IMR-90 (cell line): ENCODE data around the gene TMEM139. TPM values are rescaled to one million over a fixed set of nuclear protein-coding genes. Genes with fewer than 3 reads are reported as not detected.
A peak's percentile ranks its signal among the peaks of the same experiment; 100 is the strongest.

ENCODE experiments used
- ATAC-seq: fragments of 200-7000 bp; cut with Tn5 transposase; 2 replicates; pipeline ENCODE4 v1.9.1; 2020; ENCODE audit warnings: low read depth, mild to moderate bottlenecking, moderate library complexity
- BruUV-seq: library from RNA; stranded (reverse); fragments of 400-500 nt; replicated peaks from 2 replicates; lab custom pipeline; 2021; lab: Mats Ljungman, UMichigan
- CTCF ChIA-PET: fragments of 300-600 bp; formaldehyde crosslinking; extraction: SDS; loops from one replicate; lab custom pipeline; 2021; ENCODE audit warnings: antibody characterized with exemption; lab: Yijun Ruan, JAX
- POLR2A ChIA-PET: fragments of 300-600 bp; sonication (Branson Sonifier 250); formaldehyde crosslinking; loops from one replicate; lab custom pipeline; 2022; ENCODE audit warnings: antibody characterized with exemption; ENCODE audit not compliant: unreplicated experiment; lab: Charles Lee
- DNase-seq: peaks from one replicate; pipeline ENCODE4 v3.0.0; 2013
- H2AFZ ChIP-seq: replicated peaks from 2 replicates; pipeline ENCODE3; 2013; ENCODE audit warnings: low read length, mild to moderate bottlenecking; ENCODE audit not compliant: poor library complexity
- H2AK5ac ChIP-seq: 2 replicates; pipeline ENCODE4 v1.6.1; 2013; ENCODE audit warnings: low read depth, low read length, inconsistent platforms
- H2AK9ac ChIP-seq: replicated peaks from 2 replicates; pipeline ENCODE3; 2013; ENCODE audit warnings: mild to moderate bottlenecking, low read depth, low read length, moderate library complexity; ENCODE audit not compliant: poor library complexity
- H2BK120ac ChIP-seq: 2 replicates; pipeline ENCODE4 v1.6.1; 2013; ENCODE audit warnings: low read depth, low read length, inconsistent platforms
- H2BK15ac ChIP-seq: 3 replicates; pipeline ENCODE4 v1.6.1; 2013; ENCODE audit warnings: low read depth, low read length, inconsistent platforms
- H2BK20ac ChIP-seq: 2 replicates; pipeline ENCODE4 v1.6.1; 2013; ENCODE audit warnings: low read depth, mild to moderate bottlenecking, inconsistent platforms, low read length, moderate library complexity
- H2BK5ac ChIP-seq: 2 replicates; pipeline ENCODE4 v1.6.1; 2013; ENCODE audit warnings: mild to moderate bottlenecking, low read depth, low read length, inconsistent platforms; ENCODE audit not compliant: poor library complexity, severe bottlenecking
- H3K14ac ChIP-seq: replicated peaks from 2 replicates; pipeline ENCODE4 v1.6.1; 2013; ENCODE audit warnings: low read depth, low read length, inconsistent platforms
- H3K18ac ChIP-seq: 2 replicates; pipeline ENCODE4 v1.6.1; 2013; ENCODE audit warnings: low read depth, low read length, control low read depth
- H3K23ac ChIP-seq: 2 replicates; pipeline ENCODE4 v1.6.1; 2013; ENCODE audit warnings: low read depth, low read length, inconsistent platforms
- H3K27ac ChIP-seq: 2 replicates; pipeline ENCODE4 v1.5.1; 2013; ENCODE audit warnings: mild to moderate bottlenecking, control low read depth, low read length; ENCODE audit not compliant: insufficient read depth
- H3K27me3 ChIP-seq: 2 replicates; pipeline ENCODE4 v1.6.1; 2013; ENCODE audit warnings: low read length; ENCODE audit not compliant: control insufficient read depth, insufficient read depth
- H3K36me3 ChIP-seq: 2 replicates; pipeline ENCODE4 v1.6.1; 2013; ENCODE audit warnings: low read length, mixed read lengths; ENCODE audit not compliant: control insufficient read depth, insufficient read depth
- H3K4ac ChIP-seq: 2 replicates; pipeline ENCODE4 v1.6.1; 2013; ENCODE audit warnings: low read depth, low read length, inconsistent platforms
- H3K4me1 ChIP-seq: 2 replicates; pipeline ENCODE4 v1.6.1; 2013; ENCODE audit warnings: low read length, mixed read lengths; ENCODE audit not compliant: control insufficient read depth, insufficient read depth
- H3K4me2 ChIP-seq: 2 replicates; pipeline ENCODE4 v1.6.1; 2013; ENCODE audit warnings: low read depth, mild to moderate bottlenecking, control low read depth, low read length, moderate library complexity
- H3K4me3 ChIP-seq: 2 replicates; pipeline ENCODE4 v1.5.1; 2013; ENCODE audit warnings: low read depth, mild to moderate bottlenecking, control low read depth, low read length, moderate library complexity; ENCODE audit not compliant: insufficient read depth
- H3K56ac ChIP-seq: 2 replicates; pipeline ENCODE4 v1.6.1; 2013; ENCODE audit warnings: low read length, inconsistent platforms; ENCODE audit not compliant: insufficient read depth; ENCODE audit errors: extremely low read depth
- H3K79me1 ChIP-seq, 2 experiments: 2 replicates each; pipeline ENCODE4 v1.6.1; 2013; ENCODE audit warnings: low read length in 2 of 2, inconsistent platforms in 1 of 2, low read depth in 1 of 2
- H3K9ac ChIP-seq: 2 replicates; pipeline ENCODE4 v1.6.1; 2013; ENCODE audit warnings: low read depth, low read length, control low read depth
- H3K9me1 ChIP-seq: 2 replicates; pipeline ENCODE4 v1.6.1; 2013; ENCODE audit warnings: low read length, inconsistent platforms; ENCODE audit not compliant: insufficient read depth
- H3K9me3 ChIP-seq: 2 replicates; pipeline ENCODE4 v1.6.1; 2013; ENCODE audit warnings: low read length; ENCODE audit not compliant: control insufficient read depth, insufficient read depth
- H4K20me1 ChIP-seq: 2 replicates; pipeline ENCODE4 v1.6.1; 2013; ENCODE audit warnings: low read length, inconsistent platforms; ENCODE audit not compliant: insufficient read depth
- H4K5ac ChIP-seq: 2 replicates; pipeline ENCODE4 v1.6.1; 2013; ENCODE audit warnings: mild to moderate bottlenecking, low read depth, low read length, control low read depth
- H4K8ac ChIP-seq, 2 experiments: 2 replicates each; pipeline ENCODE4 v1.6.1; 2013; ENCODE audit warnings: low read depth in 2 of 2, low read length in 2 of 2, control low read depth in 1 of 2, inconsistent platforms in 1 of 2
- H4K91ac ChIP-seq: 2 replicates; pipeline ENCODE4 v1.6.1; 2013; ENCODE audit warnings: low read depth, low read length, inconsistent platforms; ENCODE audit not compliant: insufficient read depth
- ELK1 ChIP-seq: fragments of 150-350 bp; IDR thresholded peaks from 2 replicates; pipeline ENCODE4 v1.6.1; 2016; ENCODE audit warnings: low read depth, mild to moderate bottlenecking, low read length, moderate library complexity, borderline replicate concordance
- FOS ChIP-seq: fragments of 150-350 bp; IDR thresholded peaks from 2 replicates; pipeline ENCODE4 v1.6.1; 2016; ENCODE audit warnings: low read depth, low read length
- MAZ ChIP-seq: IDR thresholded peaks from 2 replicates; pipeline ENCODE4 v1.6.1; 2012; ENCODE audit warnings: low read depth, mild to moderate bottlenecking, low read length, improper control_type of control experiment, moderate library complexity, borderline replicate concordance
- POLR2A ChIP-seq: IDR thresholded peaks from 2 replicates; pipeline ENCODE4 v1.6.1; 2012; ENCODE audit warnings: mild to moderate bottlenecking, low read depth, low read length
- RAD21 ChIP-seq: IDR thresholded peaks from 2 replicates; pipeline ENCODE4 v1.6.1; 2012; ENCODE audit warnings: low read length, improper control_type of control experiment
- RFX5 ChIP-seq: IDR thresholded peaks from 2 replicates; pipeline ENCODE4 v1.8.0; 2012; ENCODE audit warnings: low read depth, mild to moderate bottlenecking, low read length, moderate library complexity
- SMC3 ChIP-seq: fragments of 150-350 bp; IDR thresholded peaks from 2 replicates; pipeline ENCODE4 v1.6.1; 2016; ENCODE audit warnings: low read depth, mild to moderate bottlenecking, antibody characterized with exemption, low read length, moderate library complexity
- WGBS, 2 experiments: methylation state at CpG; one replicate each; pipeline versions ENCODE4 v1.1.5 to v1.1.7; 2013; ENCODE audit warnings: missing lambda C conversion rate in 2 of 2; ENCODE audit not compliant: insufficient read length in 1 of 2; ENCODE audit errors: extremely low coverage in 2 of 2; 5-methylcytosine and 5-hydroxymethylcytosine counted together
- dilution Hi-C: fragments of 300-500 bp; cut with HindIII; formaldehyde crosslinking; loops from one replicate; pipeline ENCODE4 v1.14.3; 2018; ENCODE audit warnings: low sequenced_read_pairs; ENCODE audit not compliant: unreplicated experiment
- in situ Hi-C: fragments of 300-500 bp; cut with MboI; formaldehyde crosslinking; loops from 3 replicates; pipeline ENCODE4 v1.14.3; 2019; ENCODE audit warnings: low sequenced_read_pairs, inconsistent platforms, mixed read lengths
- intact Hi-C: fragments of 100-400 bp; cut with micrococcal nuclease; formaldehyde crosslinking; loops from 2 replicates; pipeline ENCODE4 v1.10.0; 2022
- polyA plus RNA-seq, 3 experiments: library from polyadenylated mRNA; depleted of rRNA; stranded (reverse); fragments of >200 nt; gene quantifications; 2 replicates each; pipeline ENCODE4 v1.2.3, GENCODE V29; 2012; ENCODE audit warnings: low replicate concordance in 1 of 3
- total RNA-seq: library from RNA; depleted of rRNA; stranded (reverse); fragments of >200 nt; gene quantifications from 2 replicates; pipeline ENCODE4 v1.2.3, GENCODE V29; 2012

TMEM139 gene
- total and polyA plus RNA-seq, 2 of the 4 experiments (the other 2 are of a cell fraction), result 0.07 TPM; not detected in 1

GRCh38 chr7:143238289-143238980, 46.3 kb upstream of the TMEM139 start:
- Histone ChIP-seq H3K9me1 (no peaks in the 10 kb centered on the region), H2BK5ac (no peak overlapping the region), H2AK5ac (no peak overlapping the region), H3K9ac (no peak overlapping the region), H3K4me2 (no peak overlapping the region; the same call in 1 of the 2 replicates), H4K5ac (no peak overlapping the region), H4K91ac (no peak overlapping the region), H3K9me3 (peaks cover 2% of the 10 kb centered on the region; the same call in 1 of the 2 replicates), H3K36me3 (no peaks in the 10 kb centered on the region), H2BK120ac (no peak overlapping the region), H3K79me1 (no peaks in the 10 kb centered on the region), H4K8ac (no peak overlapping the region), H3K4me3 (no peak overlapping the region), H2AFZ (no peak overlapping the region), H3K27me3 (0 out of 2 replicates have a peak, but pooled peaks cover 1% of the 10 kb centered on the region), H3K14ac (no peak overlapping the region), H2BK15ac (no peak overlapping the region), H2BK20ac (no peak overlapping the region), H3K27ac (no peak overlapping the region), H3K4ac (no peak overlapping the region), H3K23ac (no peak overlapping the region), H3K18ac (no peak overlapping the region), H2AK9ac (no peak overlapping the region), H3K56ac (no peak overlapping the region), H4K20me1 (no peaks in the 10 kb centered on the region), H3K4me1 (peaks cover 4% of the 10 kb centered on the region; the same call in 1 of the 2 replicates)
- intact Hi-C loops (no loop called here), in situ Hi-C loops (no loop called here), dilution Hi-C loops (no loop called here)
- ChIA-PET CTCF (no interaction called here), POLR2A (no interaction called here)
- TF ChIP-seq RFX5, result no peak
- TF ChIP-seq MAZ, result no peak
- no peak for TF ChIP-seq RAD21
- no peak for TF ChIP-seq SMC3
- no peak for TF ChIP-seq FOS
- no peak for TF ChIP-seq POLR2A
- TF ChIP-seq ELK1, result no peak
- no TSS peak for BruUV-seq
- no peak for ATAC-seq
- WGBS, 2 experiments, result no CpG with 5 or more reads among the region's 1 CpG
- peak; percentile 20 for DNase-seq
